ENCODE measurements around the gene ANKRD34A. TPM values are rescaled to one million over a fixed set of nuclear protein-coding genes. Genes with fewer than 3 reads are reported as not detected.

Gene ANKRD34A
- 0.59 TPM for total RNA-seq (ENCODE audit: unreplicated experiment)
- long read RNA-seq: 0 reads

- H3K27ac Mint-ChIP-seq (ENCODE audit: unreplicated experiment): peak within 1 kb of the TSS; percentile 88
- TF ChIP-seq CTCF (IDR thresholded peaks at IDR 0.05; ENCODE audit: partially characterized antibody, unreplicated experiment): no peak
These were observed at the start of gene ANKRD34A, which contains the start of gene POLR3GL for GRCh38 chr1:145964328-145965118. Gene ANKRD34A (minus strand): TSS chr1:145964575. CDS start chr1:145961759, 2,816 bp downstream. Gene POLR3GL (plus strand): TSS chr1:145964690. CDS start chr1:145974866, 10,176 bp downstream.

GRCh38 chr1:146013559-146013922 lies 49.2 kb upstream of the ANKRD34A start:
- H3K4me3 Mint-ChIP-seq (ENCODE audit: unreplicated experiment): no peak overlapping the region
- H3K36me3 Mint-ChIP-seq (ENCODE audit: unreplicated experiment): peaks cover 2% of the 10 kb centered on the region
- no peaks in the 10 kb centered on the region for H3K4me1 Mint-ChIP-seq (ENCODE audit: low read depth, unreplicated experiment)
- no peaks in the 10 kb centered on the region for H3K9me3 Mint-ChIP-seq (ENCODE audit: unreplicated experiment)
- H3K27me3 Mint-ChIP-seq (ENCODE audit: unreplicated experiment): peaks cover 2% of the 10 kb centered on the region
- TF ChIP-seq CTCF (IDR thresholded peaks at IDR 0.05; ENCODE audit: partially characterized antibody, unreplicated experiment): no peak
- no peak overlapping the region for H3K27ac Mint-ChIP-seq (ENCODE audit: unreplicated experiment)
- DNase-seq: no peak

More at GRCh38 chr1:145964328-145965118, at the start of gene ANKRD34A, which contains the start of gene POLR3GL:
- Mint-ChIP-seq H3K4me1 (ENCODE audit: low read depth, unreplicated experiment) (peaks cover 18% of the 10 kb centered on the region), H3K36me3 (ENCODE audit: unreplicated experiment) (no peaks in the 10 kb centered on the region), H3K4me3 (ENCODE audit: unreplicated experiment) (peak within 1 kb of the TSS; percentile 92), H3K9me3 (ENCODE audit: unreplicated experiment) (peaks cover 11% of the 10 kb centered on the region), H3K27me3 (ENCODE audit: unreplicated experiment) (peaks cover 11% of the 10 kb centered on the region)
- DNase-seq: peak; percentile 88

GRCh38 chr1:146012703-146013558 lies 48.6 kb upstream of the ANKRD34A start:
- H3K27ac Mint-ChIP-seq (ENCODE audit: unreplicated experiment): no peak overlapping the region
- peaks cover 2% of the 10 kb centered on the region for H3K27me3 Mint-ChIP-seq (ENCODE audit: unreplicated experiment)
- no peaks in the 10 kb centered on the region for H3K9me3 Mint-ChIP-seq (ENCODE audit: unreplicated experiment)
- no peaks in the 10 kb centered on the region for H3K4me1 Mint-ChIP-seq (ENCODE audit: low read depth, unreplicated experiment)
- no peak for DNase-seq
- H3K4me3 Mint-ChIP-seq (ENCODE audit: unreplicated experiment): no peak overlapping the region
- TF ChIP-seq CTCF (IDR thresholded peaks at IDR 0.05; ENCODE audit: partially characterized antibody, unreplicated experiment): peak; percentile 11
- H3K36me3 Mint-ChIP-seq (ENCODE audit: unreplicated experiment): no peaks in the 10 kb centered on the region

GRCh38 chr1:146010126-146010738 lies 45.9 kb upstream of the ANKRD34A start:
- Mint-ChIP-seq H3K9me3 (ENCODE audit: unreplicated experiment) (no peaks in the 10 kb centered on the region), H3K4me3 (ENCODE audit: unreplicated experiment) (no peak overlapping the region), H3K4me1 (ENCODE audit: low read depth, unreplicated experiment) (no peaks in the 10 kb centered on the region), H3K27ac (ENCODE audit: unreplicated experiment) (no peak overlapping the region), H3K27me3 (ENCODE audit: unreplicated experiment) (no peaks in the 10 kb centered on the region), H3K36me3 (ENCODE audit: unreplicated experiment) (no peaks in the 10 kb centered on the region)
- no peak for DNase-seq
- TF ChIP-seq CTCF (IDR thresholded peaks at IDR 0.05; ENCODE audit: partially characterized antibody, unreplicated experiment): no peak

All from glutamatergic neuron (in vitro differentiated cells).